SK-N-SH (cell line): Measurements from ENCODE around the gene RNF25. TPM values are rescaled to one million over a fixed set of nuclear protein-coding genes. Genes with fewer than 3 reads are reported as not detected.
A peak's percentile ranks its signal among the peaks of the same experiment; 100 is the strongest.

Experiments
- CTCF ChIA-PET: fragments of 300-600, 350-600 bp; formaldehyde crosslinking; extraction: SDS; loops from one replicate; lab custom pipeline; 2021; lab: Yijun Ruan, JAX
- POLR2A ChIA-PET: fragments of 350-600 bp; sonication (Branson Sonifier 250); formaldehyde crosslinking; extraction: SDS; loops from one replicate; lab custom pipeline; 2020; ENCODE audit warnings: antibody characterized with exemption, inconsistent platforms; lab: Yijun Ruan, JAX
- DNase-seq: peaks from one replicate; pipeline ENCODE4 v3.0.0; 2012
- H2AFZ ChIP-seq: fragments of 200-600 bp; sonication (generic); 2 replicates; pipeline ENCODE4 v1.8.1; 2016; ENCODE audit warnings: antibody characterized with exemption, mild to moderate bottlenecking, low read depth
- H3F3A ChIP-seq: fragments of 200-600 bp; sonication (generic); replicated peaks from 2 replicates; pipeline ENCODE3; 2016; ENCODE audit warnings: antibody characterized with exemption, mild to moderate bottlenecking; ENCODE audit not compliant: insufficient read depth
- H3K27ac ChIP-seq, 2 experiments: fragments of 200-500 bp in 1 of 2; fragments of 200-600 bp in 1 of 2; sonication (Bioruptor generic) in 1 of 2; sonication (generic), shearing (Covaris generic) in 1 of 2; 2 replicates each; pipeline versions ENCODE4 v1.5.1 to v1.6.1; 2014 to 2016; ENCODE audit warnings: low read depth in 2 of 2, inconsistent platforms in 1 of 2, low read length in 1 of 2, mild to moderate bottlenecking in 1 of 2, mixed read lengths in 1 of 2
- H3K27me3 ChIP-seq: fragments of 200-600 bp; sonication (generic), shearing (Covaris generic); 2 replicates; pipeline ENCODE4 v1.6.1; 2016; ENCODE audit warnings: mixed run types; ENCODE audit not compliant: insufficient read depth
- H3K36me3 ChIP-seq, 2 experiments: fragments of 200-500 bp in 1 of 2; fragments of 200-600 bp in 1 of 2; sonication (Bioruptor generic) in 1 of 2; sonication (generic) in 1 of 2; replicated peaks in 1 of 2; 2 replicates each; pipeline versions ENCODE3 to v1.5.1; 2014 to 2016; ENCODE audit warnings: low read length in 1 of 2, mild to moderate bottlenecking in 1 of 2; ENCODE audit not compliant: insufficient read depth in 2 of 2, control insufficient read depth in 1 of 2
- H3K4me1 ChIP-seq, 2 experiments: fragments of 200-500 bp in 1 of 2; fragments of 200-600 bp in 1 of 2; sonication (Bioruptor generic) in 1 of 2; sonication (generic), shearing (Covaris generic) in 1 of 2; 2 replicates each; pipeline versions ENCODE4 v1.5.1 to v1.6.1; 2014 to 2016; ENCODE audit warnings: low read depth in 1 of 2, low read length in 1 of 2, mixed run types in 1 of 2; ENCODE audit not compliant: insufficient read depth in 2 of 2, control insufficient read depth in 1 of 2
- H3K4me2 ChIP-seq: fragments of 200-600 bp; sonication (generic), shearing (Covaris generic); 2 replicates; pipeline ENCODE4 v1.6.1; 2017; ENCODE audit warnings: mixed run types
- H3K4me3 ChIP-seq, 2 experiments: fragments of 200-500 bp in 1 of 2; fragments of 200-600 bp in 1 of 2; sonication (Bioruptor generic) in 1 of 2; sonication (generic), shearing (Covaris generic) in 1 of 2; 2 replicates each; pipeline versions ENCODE4 v1.5.1 to v1.8.1; 2014 to 2016; ENCODE audit warnings: low read depth in 2 of 2, inconsistent platforms in 1 of 2, low read length in 1 of 2, mild to moderate bottlenecking in 1 of 2, mixed read lengths in 1 of 2, moderate library complexity in 1 of 2
- H3K79me2 ChIP-seq: fragments of 200-600 bp; sonication (generic); 2 replicates; pipeline ENCODE4 v1.8.1; 2017; ENCODE audit warnings: mild to moderate bottlenecking; ENCODE audit not compliant: insufficient read depth
- H3K9ac ChIP-seq: fragments of 200-600 bp; sonication (generic); 2 replicates; pipeline ENCODE4 v1.6.1; 2017; ENCODE audit warnings: mixed run types
- H3K9me2 ChIP-seq: fragments of 200-600 bp; sonication (generic); 2 replicates; pipeline ENCODE4 v1.6.1; 2017; ENCODE audit warnings: mixed run types
- H3K9me3 ChIP-seq: fragments of 200-600 bp; sonication (generic); 2 replicates; pipeline ENCODE4 v1.6.1; 2017; ENCODE audit warnings: mixed run types, mild to moderate bottlenecking, moderate library complexity
- H4K20me1 ChIP-seq: fragments of 200-600 bp; sonication (generic); 2 replicates; pipeline ENCODE4 v1.6.1; 2017; ENCODE audit warnings: mild to moderate bottlenecking, mixed run types; ENCODE audit not compliant: insufficient read depth
- CHD2 ChIP-seq: fragments of 150-350 bp; IDR thresholded peaks from 2 replicates; pipeline ENCODE4 v1.6.1; 2018; ENCODE audit warnings: low read length; ENCODE audit not compliant: partially characterized antibody
- CTCF ChIP-seq: fragments of 200-600 bp; sonication (generic); IDR thresholded peaks from 2 replicates; pipeline ENCODE4 v1.6.1; 2017; ENCODE audit warnings: antibody characterized with exemption, mild to moderate bottlenecking, moderate library complexity
- FOXJ3 ChIP-seq: sonication (generic); formaldehyde crosslinking; IDR thresholded peaks from 2 replicates; pipeline ENCODE4 v1.5.1; 2020; ENCODE audit warnings: mild to moderate bottlenecking, missing genetic modification reagents
- MAX ChIP-seq: IDR thresholded peaks from 2 replicates; pipeline ENCODE4 v1.4.0; 2012; ENCODE audit warnings: low read depth
- RAD21 ChIP-seq: IDR thresholded peaks from 2 replicates; pipeline ENCODE4 v1.6.1; 2012; ENCODE audit warnings: mild to moderate bottlenecking, low read length
- RCOR1 ChIP-seq: fragments of 150-350 bp; IDR thresholded peaks from 2 replicates; pipeline ENCODE4 v1.6.1; 2017; ENCODE audit warnings: antibody characterized with exemption, low read length
- REST ChIP-seq: IDR thresholded peaks from 2 replicates; pipeline ENCODE4 v1.6.1; 2012; ENCODE audit warnings: mild to moderate bottlenecking, low read depth, low read length, moderate library complexity
- RXRA ChIP-seq: IDR thresholded peaks from 2 replicates; pipeline ENCODE4 v1.4.0; 2012; ENCODE audit warnings: low read depth, mild to moderate bottlenecking, borderline replicate concordance
- SMC3 ChIP-seq: IDR thresholded peaks from 2 replicates; pipeline ENCODE4 v1.6.1; 2012; ENCODE audit warnings: low read depth, low read length, improper control_type of control experiment
- TCF12 ChIP-seq: IDR thresholded peaks from 2 replicates; pipeline ENCODE4 v1.4.0; 2012
- USF1 ChIP-seq: IDR thresholded peaks from 2 replicates; pipeline ENCODE4 v1.4.0; 2012; ENCODE audit warnings: low read depth, borderline replicate concordance
- WGBS: methylation state at CpG from one replicate; pipeline ENCODE4 v1.1.6; 2017; ENCODE audit warnings: low lambda C conversion rate; 5-methylcytosine and 5-hydroxymethylcytosine counted together
- polyA plus RNA-seq, 3 experiments: library from polyadenylated mRNA; depleted of rRNA; stranded (reverse); fragments of >200 nt; gene quantifications; 2 replicates each; pipeline ENCODE4 v1.2.3, GENCODE V29; 2012

RNF25 gene
- polyA plus RNA-seq, 1 of the 3 experiments (the other 2 are of a cell fraction), result 72.2 TPM

GRCh38 chr2:218648787-218649100 is 23.1 kb downstream of the RNF25 start:
- Histone ChIP-seq H3K4me2 (no peak overlapping the region), H3K9me2 (no peaks in the 10 kb centered on the region), H3K27ac (no peak overlapping the region), H3K79me2 (peaks cover 8% of the 10 kb centered on the region), H3K36me3 (peaks cover 43 to 78% of the 10 kb centered on the region in 2 experiments), H3K4me3 (no peak overlapping the region), H3K9ac (no peak overlapping the region), H2AFZ (no peak overlapping the region), H3K27me3 (no peaks in the 10 kb centered on the region), H3K9me3 (no peaks in the 10 kb centered on the region), H3K4me1 (no peaks in the 10 kb centered on the region; a peak in 1 of 4 replicates), H3F3A (peaks cover 4% of the 10 kb centered on the region), H4K20me1 (no peaks in the 10 kb centered on the region)
- ChIA-PET POLR2A (no interaction called here), CTCF (interaction anchor here (0.6 to 3.7 kb wide), 20 partner anchors 10 to 373 kb away, joined by 3 to 36 read pairs (median 4); partner anchors contain the start of genes BCS1L, PLCD4 and ZNF142)
- no peak for TF ChIP-seq RXRA
- DNase-seq, result no peak
- WGBS, result 72% methylated on average over 8 of the region's 11 CpGs

GRCh38 chr2:218648088-218648786 is 23.6 kb downstream of the RNF25 start:
- POLR2A ChIA-PET, result no interaction called here

More at GRCh38 chr2:218648088-218648786, 23.6 kb downstream of the RNF25 start:
- Histone ChIP-seq H3K4me3 (no peak overlapping the region), H3F3A (peaks cover 4% of the 10 kb centered on the region), H3K9ac (no peak overlapping the region), H3K4me2 (no peak overlapping the region), H4K20me1 (no peaks in the 10 kb centered on the region), H3K36me3 (peaks cover 38 to 83% of the 10 kb centered on the region in 2 experiments), H2AFZ (no peak overlapping the region), H3K27ac (no peak overlapping the region; a peak in 1 of 4 replicates), H3K79me2 (peaks cover 5% of the 10 kb centered on the region), H3K27me3 (no peaks in the 10 kb centered on the region), H3K9me3 (no peaks in the 10 kb centered on the region)
- CTCF ChIA-PET, result interaction anchor here (0.6 to 3.7 kb wide), 35 partner anchors 10 to 373 kb away, joined by 3 to 36 read pairs (median 4); partner anchors contain the start of genes BCS1L, PLCD4 and ZNF142
- DNase-seq, result peak; percentile 76
- 64% methylated on average over 8 of the region's 9 CpGs for WGBS
- no peak for TF ChIP-seq USF1
- peak; percentile 24 for TF ChIP-seq CHD2
- TF ChIP-seq REST, result no peak
- peak; percentile 75 for TF ChIP-seq SMC3
- peak; percentile 88 for TF ChIP-seq CTCF
- TF ChIP-seq MAX, result 0 out of 2 replicates have a peak, but pooled peaks have one; percentile 25
- TF ChIP-seq TCF12, result no peak
- no peak for TF ChIP-seq FOXJ3 (CRISPR knock-in tag)
- peak; percentile 85 for TF ChIP-seq RAD21
- 0 out of 2 replicates have a peak, but pooled peaks have one; percentile 13 for TF ChIP-seq RCOR1
- TF ChIP-seq, all 33 proteins: peak for 6
- Histone ChIP-seq H3K4me1 (no peaks in the 10 kb centered on the region; a peak in 1 of 4 replicates), H3K9me2 (no peaks in the 10 kb centered on the region)
